Breast epithelium (tissue), 3 donors: ENCODE data around the gene ME3.

Experiments used
- CTCF ChIP-seq, 3 donors: fragments of 450-650 bp; IDR thresholded peaks; one replicate each; pipeline ENCODE4 v1.5.1; 2016 to 2017; ENCODE audit warnings: antibody characterized with exemption in 3 of 3, mild to moderate bottlenecking in 3 of 3, moderate library complexity in 3 of 3
- POLR2A ChIP-seq: fragments of 450-650 bp; IDR thresholded peaks from one replicate; pipeline ENCODE4 v1.6.1; 2016; ENCODE audit warnings: antibody characterized with exemption, mild to moderate bottlenecking, moderate library complexity

- TF ChIP-seq POLR2A (no peak), CTCF (IDR thresholded peaks at IDR 0.05) (no peak)
These were observed 113.0 kb downstream of the ME3 start for GRCh38 chr11:86559311-86559945.
